Measurements from ENCODE around the gene ATF6.

- no peak for TF ChIP-seq BRCA1 (IDR thresholded peaks at IDR 0.05; ENCODE audit: low read depth, low read length)
- no peak for TF ChIP-seq HDAC6 (IDR thresholded peaks at IDR 0.05; ENCODE audit: low read depth, low read length)
- TF ChIP-seq SIN3A (conservative IDR thresholded peaks at IDR 0.05 in 1 of 2, IDR thresholded peaks at IDR 0.05 in 1 of 2; ENCODE audit: low read depth in 1 of 2, low read length in 2 of 2), result no peak
- TF ChIP-seq YY1 (IDR thresholded peaks at IDR 0.05; ENCODE audit: low read depth, low read length), result no peak
- no peak for TF ChIP-seq SP4 (IDR thresholded peaks at IDR 0.05; ENCODE audit: low read length)
- no peak for TF ChIP-seq GABPA (IDR thresholded peaks at IDR 0.05; ENCODE audit: borderline replicate concordance, insufficient read depth, low read length)
- no peak for TF ChIP-seq EP300 (IDR thresholded peaks at IDR 0.05; ENCODE audit: borderline replicate concordance in 1 of 2, low read depth in 2 of 2, low read length in 2 of 2)
- TF ChIP-seq SP1 (IDR thresholded peaks at IDR 0.05; ENCODE audit: low read depth, low read length), result no peak
- no peak for TF ChIP-seq KDM4A (IDR thresholded peaks at IDR 0.05; ENCODE audit: low read depth, low read length, severe bottlenecking)
- no peak for TF ChIP-seq POLR2A (IDR thresholded peaks at IDR 0.05; ENCODE audit: control extremely low read depth in 1 of 2, low read depth in 2 of 2, low read length in 2 of 2)
- TF ChIP-seq, protein P1, sequence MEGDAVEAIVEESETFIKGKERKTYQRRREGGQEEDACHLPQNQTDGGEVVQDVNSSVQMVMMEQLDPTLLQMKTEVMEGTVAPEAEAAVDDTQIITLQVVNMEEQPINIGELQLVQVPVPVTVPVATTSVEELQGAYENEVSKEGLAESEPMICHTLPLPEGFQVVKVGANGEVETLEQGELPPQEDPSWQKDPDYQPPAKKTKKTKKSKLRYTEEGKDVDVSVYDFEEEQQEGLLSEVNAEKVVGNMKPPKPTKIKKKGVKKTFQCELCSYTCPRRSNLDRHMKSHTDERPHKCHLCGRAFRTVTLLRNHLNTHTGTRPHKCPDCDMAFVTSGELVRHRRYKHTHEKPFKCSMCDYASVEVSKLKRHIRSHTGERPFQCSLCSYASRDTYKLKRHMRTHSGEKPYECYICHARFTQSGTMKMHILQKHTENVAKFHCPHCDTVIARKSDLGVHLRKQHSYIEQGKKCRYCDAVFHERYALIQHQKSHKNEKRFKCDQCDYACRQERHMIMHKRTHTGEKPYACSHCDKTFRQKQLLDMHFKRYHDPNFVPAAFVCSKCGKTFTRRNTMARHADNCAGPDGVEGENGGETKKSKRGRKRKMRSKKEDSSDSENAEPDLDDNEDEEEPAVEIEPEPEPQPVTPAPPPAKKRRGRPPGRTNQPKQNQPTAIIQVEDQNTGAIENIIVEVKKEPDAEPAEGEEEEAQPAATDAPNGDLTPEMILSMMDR (IDR thresholded peaks at IDR 0.05; ENCODE audit: control extremely low read depth in 1 of 3, insufficient read depth in 1 of 3, low read depth in 1 of 3, low read length in 3 of 3), result no peak
Measured at GRCh38 chr1:161872506-161872905, 106.4 kb downstream of the ATF6 start.

Data from H1 (cell line).